Measurements from ENCODE around the gene SLC6A11.

Gene SLC6A11

DNA sequence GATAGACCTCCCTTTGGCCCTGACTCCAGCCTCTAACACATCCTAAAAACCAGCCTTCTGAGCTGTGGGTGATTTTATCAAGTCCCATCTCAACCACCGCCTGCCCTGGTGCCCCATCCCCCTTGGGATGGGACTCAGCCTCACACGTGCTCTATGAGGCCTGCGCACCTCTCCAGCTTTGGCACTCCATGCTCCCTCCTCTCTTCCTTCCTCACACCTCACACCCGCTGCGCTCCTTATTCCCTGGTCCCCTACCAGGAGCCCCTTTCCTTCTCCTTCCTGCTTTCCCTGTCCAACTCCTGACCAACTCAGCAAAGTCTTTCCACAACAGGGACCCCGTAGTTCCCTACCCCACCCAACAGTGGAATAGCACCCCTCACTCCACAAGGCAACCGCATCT, 158.1 kb downstream of the SLC6A11 start:
- no peak overlapping the region for H2BK15ac ChIP-seq (ENCODE audit: low read depth, poor library complexity, severe bottlenecking)
- H3K18ac ChIP-seq (ENCODE audit: low read depth in 1 of 2, low read length in 2 of 2), result no peak overlapping the region
- no peak overlapping the region for H3K4me2 ChIP-seq (ENCODE audit: low read length, poor library complexity, severe bottlenecking)
- no peak overlapping the region for H3K23ac ChIP-seq (ENCODE audit: low read length in 2 of 2)
- H3K27me3 ChIP-seq (ENCODE audit: control insufficient read depth in 1 of 2, insufficient read depth in 1 of 2, low read length in 2 of 2), result peaks cover 50 to 75% of the 10 kb centered on the region in 2 experiments
- no peak overlapping the region for H3K14ac ChIP-seq (ENCODE audit: low read length in 2 of 2)
- no peak overlapping the region for H4K8ac ChIP-seq (ENCODE audit: low read length)
- H3K4me3 ChIP-seq (ENCODE audit: insufficient read depth in 1 of 2, low read depth in 1 of 2, low read length in 2 of 2), result no peak overlapping the region
- WGBS, result 82% methylated on average over 7 of the region's 7 CpGs
- H3K4ac ChIP-seq (ENCODE audit: low read depth in 1 of 2, low read length in 2 of 2), result no peak overlapping the region
- no peak overlapping the region for H2BK5ac ChIP-seq (ENCODE audit: low read depth, low read length, poor library complexity, severe bottlenecking)
- no peaks in the 10 kb centered on the region for H3K79me1 ChIP-seq (replicated peaks; ENCODE audit: low read length, poor library complexity, severe bottlenecking)
- H2AFZ ChIP-seq (ENCODE audit: low read depth, low read length), result no peak overlapping the region
- no peak overlapping the region for H2AK5ac ChIP-seq (ENCODE audit: low read length, severe bottlenecking)
- H4K91ac ChIP-seq (ENCODE audit: low read length), result no peak overlapping the region
- H3K9ac ChIP-seq (ENCODE audit: low read length), result no peak overlapping the region
- H2BK120ac ChIP-seq (ENCODE audit: low read depth, low read length), result no peak overlapping the region
- no peak for DNase-seq
- peaks cover 7% of the 10 kb centered on the region for H3K4me1 ChIP-seq (ENCODE audit: control insufficient read depth, insufficient read depth, low read depth, low read length)
- no peaks in the 10 kb centered on the region for H3K9me3 ChIP-seq (ENCODE audit: control insufficient read depth, low read length)
- H2BK12ac ChIP-seq (ENCODE audit: low read length in 2 of 2), result no peak overlapping the region
- no peaks in the 10 kb centered on the region for H3K36me3 ChIP-seq (ENCODE audit: control insufficient read depth in 1 of 2, insufficient read depth in 2 of 2, low read depth in 1 of 2, low read length in 2 of 2)
- H3K27ac ChIP-seq (ENCODE audit: low read length, poor library complexity, severe bottlenecking), result no peak overlapping the region

DNA sequence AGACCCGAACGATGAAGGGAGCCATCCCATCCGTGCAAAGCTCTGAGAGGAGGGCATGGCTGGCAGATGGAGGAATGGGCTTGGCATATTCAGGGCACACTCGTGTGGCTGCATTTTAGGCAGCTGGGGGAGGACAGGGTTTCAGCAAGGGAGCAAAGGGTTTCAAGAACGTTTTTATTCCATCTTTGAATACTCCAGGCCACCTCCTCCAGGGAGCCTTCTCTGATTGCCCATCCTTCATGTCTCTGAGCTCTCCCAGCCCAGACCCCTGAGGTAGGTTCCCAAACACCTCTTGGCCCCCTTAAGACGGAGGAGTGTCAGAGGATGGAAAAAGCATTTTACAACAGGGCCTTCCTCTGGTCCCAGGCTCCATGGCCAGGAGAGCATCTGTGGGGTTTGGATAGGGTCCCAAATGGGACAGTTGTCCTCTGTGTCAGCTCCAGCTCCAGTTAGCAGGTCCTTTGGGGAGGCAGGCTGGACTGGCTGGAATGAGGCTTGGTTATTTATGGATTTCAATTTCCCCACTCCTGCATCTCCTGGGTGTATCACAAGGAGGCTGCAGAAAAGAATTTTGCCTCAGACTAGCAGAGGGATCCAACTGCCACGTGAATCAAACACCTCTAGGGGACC, 158.8 kb downstream of the SLC6A11 start:
- no peaks in the 10 kb centered on the region for H3K79me1 ChIP-seq (replicated peaks; ENCODE audit: low read length, poor library complexity, severe bottlenecking)
- no peaks in the 10 kb centered on the region for H3K9me3 ChIP-seq (ENCODE audit: control insufficient read depth, low read length)
- no peak overlapping the region for H3K4me3 ChIP-seq (ENCODE audit: insufficient read depth in 1 of 2, low read depth in 1 of 2, low read length in 2 of 2)

DNA sequence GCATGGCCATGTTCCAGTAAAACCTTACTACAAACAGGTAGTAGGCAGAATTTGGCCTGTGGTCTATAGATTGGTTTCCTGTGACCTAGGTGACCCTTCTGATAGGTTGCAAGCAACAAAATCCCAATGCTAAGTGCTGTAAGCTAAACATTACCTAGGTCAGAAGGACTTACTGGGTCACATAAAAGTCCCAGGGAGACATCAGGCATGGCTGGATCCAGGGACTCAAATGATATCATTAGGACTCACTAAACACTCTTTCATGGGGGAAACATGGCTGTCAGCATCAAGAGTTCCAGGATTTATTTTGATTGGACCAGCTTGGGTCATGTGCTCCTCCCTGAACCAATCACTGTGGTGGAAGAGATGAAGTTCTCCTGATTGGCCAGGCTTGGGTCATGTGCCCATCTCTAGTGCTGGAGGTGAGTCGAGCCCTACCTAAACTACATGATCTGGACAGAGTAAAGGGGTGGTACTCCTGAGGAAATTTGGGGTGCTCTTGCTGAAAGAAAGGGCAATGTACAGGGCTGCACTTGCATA, 159.7 kb downstream of the SLC6A11 start:
- Histone ChIP-seq H2AK5ac (ENCODE audit: low read length, severe bottlenecking) (no peak overlapping the region), H2BK15ac (ENCODE audit: low read depth, poor library complexity, severe bottlenecking) (no peak overlapping the region), H3K4ac (ENCODE audit: low read depth in 1 of 2, low read length in 2 of 2) (no peak overlapping the region), H3K4me2 (ENCODE audit: low read length, poor library complexity, severe bottlenecking) (no peak overlapping the region), H3K9me3 (ENCODE audit: control insufficient read depth, low read length) (no peaks in the 10 kb centered on the region), H3K23ac (ENCODE audit: low read length in 2 of 2) (no peak overlapping the region), H3K27me3 (ENCODE audit: control insufficient read depth in 1 of 2, insufficient read depth in 1 of 2, low read length in 2 of 2) (peaks cover 43 to 69% of the 10 kb centered on the region in 2 experiments), H3K79me1 (replicated peaks; ENCODE audit: low read length, poor library complexity, severe bottlenecking) (no peaks in the 10 kb centered on the region), H3K4me1 (ENCODE audit: control insufficient read depth, insufficient read depth, low read depth, low read length) (peaks cover 7% of the 10 kb centered on the region), H3K9ac (ENCODE audit: low read length) (no peak overlapping the region), H4K91ac (ENCODE audit: low read length) (no peak overlapping the region), H3K14ac (ENCODE audit: low read length in 2 of 2) (no peak overlapping the region), H4K8ac (ENCODE audit: low read length) (no peak overlapping the region), H3K36me3 (ENCODE audit: control insufficient read depth in 1 of 2, insufficient read depth in 2 of 2, low read depth in 1 of 2, low read length in 2 of 2) (no peaks in the 10 kb centered on the region), H2AFZ (ENCODE audit: low read depth, low read length) (no peak overlapping the region), H2BK5ac (ENCODE audit: low read depth, low read length, poor library complexity, severe bottlenecking) (no peak overlapping the region), H3K27ac (ENCODE audit: low read length, poor library complexity, severe bottlenecking) (no peak overlapping the region), H2BK120ac (ENCODE audit: low read depth, low read length) (no peak overlapping the region), H3K18ac (ENCODE audit: low read depth in 1 of 2, low read length in 2 of 2) (no peak overlapping the region), H2BK12ac (ENCODE audit: low read length in 2 of 2) (no peak overlapping the region), H3K4me3 (ENCODE audit: insufficient read depth in 1 of 2, low read depth in 1 of 2, low read length in 2 of 2) (no peak overlapping the region)
- WGBS, result 63% methylated on average over 1 of the region's 1 CpG
- no peak for DNase-seq

More for the DNA sequence above, 158.8 kb downstream of the SLC6A11 start:
- Histone ChIP-seq H3K4me2 (ENCODE audit: low read length, poor library complexity, severe bottlenecking) (no peak overlapping the region), H2BK120ac (ENCODE audit: low read depth, low read length) (no peak overlapping the region), H3K36me3 (ENCODE audit: control insufficient read depth in 1 of 2, insufficient read depth in 2 of 2, low read depth in 1 of 2, low read length in 2 of 2) (no peaks in the 10 kb centered on the region), H3K18ac (ENCODE audit: low read depth in 1 of 2, low read length in 2 of 2) (no peak overlapping the region), H3K27ac (ENCODE audit: low read length, poor library complexity, severe bottlenecking) (no peak overlapping the region), H2BK15ac (ENCODE audit: low read depth, poor library complexity, severe bottlenecking) (no peak overlapping the region), H4K8ac (ENCODE audit: low read length) (no peak overlapping the region), H3K4me1 (ENCODE audit: control insufficient read depth, insufficient read depth, low read depth, low read length) (peaks cover 7% of the 10 kb centered on the region), H3K14ac (ENCODE audit: low read length in 2 of 2) (no peak overlapping the region), H4K91ac (ENCODE audit: low read length) (no peak overlapping the region), H2AFZ (ENCODE audit: low read depth, low read length) (no peak overlapping the region), H3K4ac (ENCODE audit: low read depth in 1 of 2, low read length in 2 of 2) (no peak overlapping the region), H2BK12ac (ENCODE audit: low read length in 2 of 2) (no peak overlapping the region), H2AK5ac (ENCODE audit: low read length, severe bottlenecking) (no peak overlapping the region), H3K27me3 (ENCODE audit: control insufficient read depth in 1 of 2, insufficient read depth in 1 of 2, low read length in 2 of 2) (peaks cover 44 to 68% of the 10 kb centered on the region in 2 experiments), H3K23ac (ENCODE audit: low read length in 2 of 2) (no peak overlapping the region), H3K9ac (ENCODE audit: low read length) (no peak overlapping the region), H2BK5ac (ENCODE audit: low read depth, low read length, poor library complexity, severe bottlenecking) (no peak overlapping the region)
- WGBS, result 59% methylated on average over 6 of the region's 7 CpGs
- DNase-seq, result no peak

DNA sequence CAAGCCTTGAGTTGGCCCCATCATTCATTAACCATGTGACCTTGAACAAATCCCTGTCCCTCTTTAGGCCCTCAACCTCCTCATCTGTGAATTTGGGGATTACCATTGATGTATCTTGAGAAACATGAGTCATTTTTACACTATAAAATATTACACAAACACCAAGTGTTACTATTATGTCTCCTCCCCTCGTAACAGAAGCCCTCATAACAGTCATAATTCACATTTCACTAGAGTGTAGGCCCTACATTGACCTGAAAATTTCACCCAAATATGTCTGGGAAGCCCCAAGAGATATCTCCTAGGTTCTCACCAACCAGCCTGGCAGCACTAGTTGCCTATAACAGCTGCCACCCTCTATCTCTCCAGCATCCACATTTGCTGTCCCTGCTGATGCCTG, 160.7 kb downstream of the SLC6A11 start:
- Histone ChIP-seq H4K91ac (ENCODE audit: low read length) (no peak overlapping the region), H2BK5ac (ENCODE audit: low read depth, low read length, poor library complexity, severe bottlenecking) (no peak overlapping the region), H3K4ac (ENCODE audit: low read depth in 1 of 2, low read length in 2 of 2) (no peak overlapping the region), H2BK12ac (ENCODE audit: low read length in 2 of 2) (no peak overlapping the region), H2BK120ac (ENCODE audit: low read depth, low read length) (no peak overlapping the region), H3K9me3 (ENCODE audit: control insufficient read depth, low read length) (no peaks in the 10 kb centered on the region), H3K27ac (ENCODE audit: low read length, poor library complexity, severe bottlenecking) (no peak overlapping the region), H2BK15ac (ENCODE audit: low read depth, poor library complexity, severe bottlenecking) (no peak overlapping the region), H3K36me3 (ENCODE audit: control insufficient read depth in 1 of 2, insufficient read depth in 2 of 2, low read depth in 1 of 2, low read length in 2 of 2) (no peaks in the 10 kb centered on the region), H4K8ac (ENCODE audit: low read length) (no peak overlapping the region), H3K27me3 (ENCODE audit: control insufficient read depth in 1 of 2, insufficient read depth in 1 of 2, low read length in 2 of 2) (peaks cover 40 to 67% of the 10 kb centered on the region in 2 experiments), H3K18ac (ENCODE audit: low read depth in 1 of 2, low read length in 2 of 2) (no peak overlapping the region), H3K4me2 (ENCODE audit: low read length, poor library complexity, severe bottlenecking) (no peak overlapping the region), H3K14ac (ENCODE audit: low read length in 2 of 2) (no peak overlapping the region), H3K79me1 (replicated peaks; ENCODE audit: low read length, poor library complexity, severe bottlenecking) (no peaks in the 10 kb centered on the region), H2AK5ac (ENCODE audit: low read length, severe bottlenecking) (peak overlapping the region; percentile 41), H3K4me1 (ENCODE audit: control insufficient read depth, insufficient read depth, low read depth, low read length) (peaks cover 7% of the 10 kb centered on the region), H2AFZ (ENCODE audit: low read depth, low read length) (no peak overlapping the region), H3K23ac (ENCODE audit: low read length in 2 of 2) (no peak overlapping the region), H3K4me3 (ENCODE audit: insufficient read depth in 1 of 2, low read depth in 1 of 2, low read length in 2 of 2) (no peak overlapping the region), H3K9ac (ENCODE audit: low read length) (no peak overlapping the region)
- DNase-seq, result no peak
- 20% methylated on average over 1 of the region's 1 CpG for WGBS
